GM19324 (cell line): ENCODE data around the gene OBSL1.

Experiments
- ATAC-seq: cut with Tn5 transposase; IDR thresholded peaks from one replicate; pipeline ENCODE4 v1.9.1; 2021; ENCODE audit warnings: mild to moderate bottlenecking, moderate library complexity; ENCODE audit not compliant: unreplicated experiment, low FRiP score

OBSL1 gene

GRCh38 chr2:219571311-219572236 is at the start of gene OBSL1:
OBSL1 (minus strand) TSS chr2:219571539; CDS start chr2:219571232, 307 bp downstream.
- ATAC-seq: no peak

- no peak for ATAC-seq
Measured at GRCh38 chr2:219620546-219620945, 49.2 kb upstream of the OBSL1 start.

GRCh38 chr2:219619235-219619634 is 47.9 kb upstream of the OBSL1 start:
- no peak for ATAC-seq

- ATAC-seq: no peak
Measured at GRCh38 chr2:219618733-219619122, 47.4 kb upstream of the OBSL1 start.

GRCh38 chr2:219616550-219616949 is 45.2 kb upstream of the OBSL1 start:
- no peak for ATAC-seq

- ATAC-seq: no peak
Measured at GRCh38 chr2:219615894-219616293, 44.6 kb upstream of the OBSL1 start.

GRCh38 chr2:219615036-219615435 is 43.7 kb upstream of the OBSL1 start:
- ATAC-seq: no peak

- no peak for ATAC-seq
Measured at GRCh38 chr2:219614076-219614860, 42.9 kb upstream of the OBSL1 start.

GRCh38 chr2:219613461-219614070 is 42.2 kb upstream of the OBSL1 start:
- ATAC-seq: no peak

- no peak for ATAC-seq
Measured at GRCh38 chr2:219612577-219613286, 41.4 kb upstream of the OBSL1 start.

- ATAC-seq: no peak
Measured at GRCh38 chr2:219611866-219612576, 40.7 kb upstream of the OBSL1 start.

- ATAC-seq: no peak
Measured at GRCh38 chr2:219611306-219611705, 40.0 kb upstream of the OBSL1 start.

GRCh38 chr2:219609149-219609750 is 37.9 kb upstream of the OBSL1 start:
- no peak for ATAC-seq

GRCh38 chr2:219608399-219608964 is 37.1 kb upstream of the OBSL1 start:
- ATAC-seq: no peak

- ATAC-seq: no peak
Measured at GRCh38 chr2:219607931-219608330, 36.6 kb upstream of the OBSL1 start.

- no peak for ATAC-seq
Measured at GRCh38 chr2:219605607-219605954, 34.2 kb upstream of the OBSL1 start.

GRCh38 chr2:219603771-219604170 is 32.4 kb upstream of the OBSL1 start:
- ATAC-seq: no peak

- ATAC-seq: no peak
Measured at GRCh38 chr2:219598308-219599078, 27.2 kb upstream of the OBSL1 start.
